ENCODE data around the gene FBRSL1. TPM values are rescaled to one million over a fixed set of nuclear protein-coding genes. Genes with fewer than 3 reads are reported as not detected.

The FBRSL1 gene
- total RNA-seq, 1 donor from 2014 or later, result 96.1 TPM

GRCh38 chr12:132507161-132507538 lies 17.2 kb downstream of the FBRSL1 start:
- Mint-ChIP-seq H3K27ac (no peak overlapping the region), H3K9me3 (no peaks in the 10 kb centered on the region), H3K4me3 (peak overlapping the region; percentile 49), H3K36me3 (ENCODE audit: low read depth) (no peaks in the 10 kb centered on the region), H3K4me1 (peaks cover 16% of the 10 kb centered on the region), H3K27me3 (no peaks in the 10 kb centered on the region)
- no peak for DNase-seq
- intact Hi-C loops (cut with micrococcal nuclease), result no loop called here

GRCh38 chr12:132507656-132508490 lies 17.9 kb downstream of the FBRSL1 start:
- peaks cover 16% of the 10 kb centered on the region for H3K4me1 Mint-ChIP-seq
- no peaks in the 10 kb centered on the region for H3K27me3 Mint-ChIP-seq
- no peak overlapping the region for H3K27ac Mint-ChIP-seq
- no peaks in the 10 kb centered on the region for H3K9me3 Mint-ChIP-seq
- DNase-seq, result no peak
- H3K36me3 Mint-ChIP-seq (ENCODE audit: low read depth), result no peaks in the 10 kb centered on the region
- no peak overlapping the region for H3K4me3 Mint-ChIP-seq
- intact Hi-C loops (cut with micrococcal nuclease), result no loop called here

- H3K27ac Mint-ChIP-seq, result no peak overlapping the region
- no peaks in the 10 kb centered on the region for H3K36me3 Mint-ChIP-seq (ENCODE audit: low read depth)
- intact Hi-C loops (cut with micrococcal nuclease), result no loop called here
- DNase-seq, result no peak
- H3K27me3 Mint-ChIP-seq, result no peaks in the 10 kb centered on the region
- H3K9me3 Mint-ChIP-seq, result no peaks in the 10 kb centered on the region
- peaks cover 14% of the 10 kb centered on the region for H3K4me1 Mint-ChIP-seq
- H3K4me3 Mint-ChIP-seq, result no peak overlapping the region
Measured at GRCh38 chr12:132508491-132508740, 18.5 kb downstream of the FBRSL1 start.

GRCh38 chr12:132508860-132509732 lies 19.1 kb downstream of the FBRSL1 start:
- intact Hi-C loops (cut with micrococcal nuclease), result no loop called here
- Mint-ChIP-seq H3K4me3 (no peak overlapping the region), H3K36me3 (ENCODE audit: low read depth) (no peaks in the 10 kb centered on the region), H3K4me1 (peaks cover 12% of the 10 kb centered on the region), H3K9me3 (no peaks in the 10 kb centered on the region), H3K27ac (no peak overlapping the region), H3K27me3 (no peaks in the 10 kb centered on the region)
- no peak for DNase-seq

GRCh38 chr12:132510111-132510724 lies 20.3 kb downstream of the FBRSL1 start:
- no peaks in the 10 kb centered on the region for H3K9me3 Mint-ChIP-seq
- intact Hi-C loops (cut with micrococcal nuclease), result no loop called here
- no peak for DNase-seq

GRCh38 chr12:132510746-132511477 lies 21.0 kb downstream of the FBRSL1 start:
- Mint-ChIP-seq H3K4me1 (peaks cover 6% of the 10 kb centered on the region), H3K4me3 (no peak overlapping the region), H3K9me3 (no peaks in the 10 kb centered on the region), H3K27ac (no peak overlapping the region), H3K27me3 (no peaks in the 10 kb centered on the region), H3K36me3 (ENCODE audit: low read depth) (no peaks in the 10 kb centered on the region)
- no peak for DNase-seq
- intact Hi-C loops (cut with micrococcal nuclease), result no loop called here

More at GRCh38 chr12:132510111-132510724, 20.3 kb downstream of the FBRSL1 start:
- Mint-ChIP-seq H3K27ac (no peak overlapping the region), H3K36me3 (ENCODE audit: low read depth) (no peaks in the 10 kb centered on the region), H3K4me1 (peaks cover 11% of the 10 kb centered on the region), H3K27me3 (no peaks in the 10 kb centered on the region), H3K4me3 (no peak overlapping the region)

- no peak for DNase-seq
- no peaks in the 10 kb centered on the region for H3K36me3 Mint-ChIP-seq (ENCODE audit: low read depth)
- H3K4me3 Mint-ChIP-seq, result no peak overlapping the region
- intact Hi-C loops (cut with micrococcal nuclease), result no loop called here
- H3K27ac Mint-ChIP-seq, result no peak overlapping the region
- H3K4me1 Mint-ChIP-seq, result peaks cover 2% of the 10 kb centered on the region
- no peaks in the 10 kb centered on the region for H3K9me3 Mint-ChIP-seq
- H3K27me3 Mint-ChIP-seq, result no peaks in the 10 kb centered on the region
Measured at GRCh38 chr12:132511516-132512196, 21.7 kb downstream of the FBRSL1 start.

GRCh38 chr12:132512197-132513069 lies 22.5 kb downstream of the FBRSL1 start:
- Mint-ChIP-seq H3K4me1 (no peaks in the 10 kb centered on the region), H3K27ac (no peak overlapping the region), H3K36me3 (ENCODE audit: low read depth) (peaks cover 4% of the 10 kb centered on the region), H3K27me3 (no peaks in the 10 kb centered on the region), H3K4me3 (no peak overlapping the region), H3K9me3 (no peaks in the 10 kb centered on the region)
- DNase-seq, result no peak
- intact Hi-C loops (cut with micrococcal nuclease), result no loop called here

GRCh38 chr12:132513070-132513398 lies 23.1 kb downstream of the FBRSL1 start:
- no peaks in the 10 kb centered on the region for H3K4me1 Mint-ChIP-seq
- DNase-seq, result no peak
- H3K27me3 Mint-ChIP-seq, result no peaks in the 10 kb centered on the region
- H3K4me3 Mint-ChIP-seq, result no peak overlapping the region
- intact Hi-C loops (cut with micrococcal nuclease), result no loop called here
- H3K27ac Mint-ChIP-seq, result no peak overlapping the region
- H3K36me3 Mint-ChIP-seq (ENCODE audit: low read depth), result peaks cover 7% of the 10 kb centered on the region
- H3K9me3 Mint-ChIP-seq, result peaks cover under 1% of the 10 kb centered on the region

- Mint-ChIP-seq H3K9me3 (peaks cover 7% of the 10 kb centered on the region), H3K27me3 (no peaks in the 10 kb centered on the region), H3K4me1 (no peaks in the 10 kb centered on the region), H3K36me3 (ENCODE audit: low read depth) (peaks cover 13% of the 10 kb centered on the region), H3K27ac (no peak overlapping the region), H3K4me3 (no peak overlapping the region)
- no peak for DNase-seq
- intact Hi-C loops (cut with micrococcal nuclease), result no loop called here
Measured at GRCh38 chr12:132513458-132514135, 23.6 kb downstream of the FBRSL1 start.

GRCh38 chr12:132514216-132514820 lies 24.4 kb downstream of the FBRSL1 start:
- Mint-ChIP-seq H3K27ac (no peak overlapping the region), H3K4me1 (no peaks in the 10 kb centered on the region), H3K36me3 (ENCODE audit: low read depth) (peaks cover 20% of the 10 kb centered on the region), H3K9me3 (peaks cover 14% of the 10 kb centered on the region), H3K27me3 (no peaks in the 10 kb centered on the region), H3K4me3 (no peak overlapping the region)
- intact Hi-C loops (cut with micrococcal nuclease), result no loop called here
- no peak for DNase-seq

- Mint-ChIP-seq H3K36me3 (ENCODE audit: low read depth) (peaks cover 22% of the 10 kb centered on the region), H3K4me3 (no peak overlapping the region), H3K9me3 (peaks cover 14% of the 10 kb centered on the region), H3K4me1 (no peaks in the 10 kb centered on the region), H3K27ac (no peak overlapping the region), H3K27me3 (no peaks in the 10 kb centered on the region)
- intact Hi-C loops (cut with micrococcal nuclease), result no loop called here
- no peak for DNase-seq
Measured at GRCh38 chr12:132514838-132515237, 24.9 kb downstream of the FBRSL1 start.

All from activated CD4-positive, alpha-beta T cell treated with anti-CD3 and anti-CD28 coated beads, Interleukin-2, amount 10 ng/mL, durations not matched to agents 24 days and 14 days (primary cell).